Activated CD8-positive, alpha-beta memory T cell treated with anti-CD3 and anti-CD28 coated beads, Interleukin-2, amount 50 U/mL, for 4 hours (primary cell): ENCODE results near the gene LNPEP.
"Not testable (repeated sequence)": the region's sequence is repeated elsewhere in the genome, so short reads cannot be mapped to it uniquely, and the experiment has no call there.

Experiments
- DNase-seq: peaks from one replicate; pipeline ENCODE4 v3.0.0-alpha.2; 2020

LNPEP gene

DNA sequence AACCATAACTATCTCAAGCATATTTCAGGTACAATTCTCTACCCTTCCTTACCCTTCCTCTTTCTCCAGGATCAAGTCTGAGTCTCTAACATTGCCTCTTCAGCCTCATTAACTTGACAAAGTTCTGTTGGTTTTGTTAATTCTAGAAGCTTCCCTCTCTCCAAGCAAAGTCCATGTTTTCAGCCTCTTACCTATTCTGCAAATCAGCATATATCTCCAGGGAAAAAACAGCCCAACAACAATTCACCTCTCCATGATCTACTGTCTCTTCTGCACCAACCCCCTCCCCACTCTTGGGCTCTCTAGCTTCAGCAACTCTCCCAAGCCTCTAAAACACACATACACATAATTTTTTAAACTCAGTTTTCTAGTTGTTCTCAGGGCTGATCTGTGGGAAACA, 134.4 kb downstream of the LNPEP start:
- no peak for DNase-seq

DNA sequence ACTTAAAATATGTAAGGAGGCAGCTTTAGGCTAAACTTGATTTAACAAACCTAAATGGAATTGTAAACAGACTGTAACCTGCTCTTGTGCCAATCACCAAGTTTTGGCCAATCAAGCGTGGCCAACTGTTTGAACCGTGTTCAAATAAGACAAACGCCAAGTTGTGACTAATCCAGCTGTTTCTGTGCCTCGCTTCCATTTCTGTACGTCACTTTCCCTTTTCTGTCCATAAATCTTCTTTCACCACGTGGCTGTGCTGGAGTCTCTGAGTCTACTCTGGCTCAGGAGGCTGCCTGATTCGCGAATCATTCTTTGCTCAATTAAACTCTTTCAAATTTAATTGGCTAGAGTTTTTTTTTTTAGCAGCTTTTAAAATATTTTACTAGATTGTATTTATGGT, 135.2 kb downstream of the LNPEP start:
- DNase-seq = no peak

DNA sequence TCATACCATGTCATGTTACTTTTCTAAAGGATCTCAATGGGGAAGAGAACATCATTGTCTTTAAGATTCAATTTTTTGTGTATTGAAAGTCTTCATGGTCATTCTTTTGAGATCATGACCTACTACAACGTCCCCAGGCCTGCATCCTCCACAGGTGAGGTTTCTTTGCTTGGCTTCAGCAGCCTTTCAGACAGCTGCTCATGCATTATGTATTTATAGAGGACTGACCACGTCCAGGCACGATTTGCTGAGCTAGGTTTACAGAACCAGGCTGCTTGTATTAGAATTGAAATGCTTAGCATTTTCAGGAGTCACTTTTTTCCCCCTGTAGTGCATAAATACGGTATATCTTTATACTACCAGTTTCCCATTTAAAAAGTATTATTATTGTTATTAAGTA, 136.1 kb downstream of the LNPEP start:
- no peak for DNase-seq

DNA sequence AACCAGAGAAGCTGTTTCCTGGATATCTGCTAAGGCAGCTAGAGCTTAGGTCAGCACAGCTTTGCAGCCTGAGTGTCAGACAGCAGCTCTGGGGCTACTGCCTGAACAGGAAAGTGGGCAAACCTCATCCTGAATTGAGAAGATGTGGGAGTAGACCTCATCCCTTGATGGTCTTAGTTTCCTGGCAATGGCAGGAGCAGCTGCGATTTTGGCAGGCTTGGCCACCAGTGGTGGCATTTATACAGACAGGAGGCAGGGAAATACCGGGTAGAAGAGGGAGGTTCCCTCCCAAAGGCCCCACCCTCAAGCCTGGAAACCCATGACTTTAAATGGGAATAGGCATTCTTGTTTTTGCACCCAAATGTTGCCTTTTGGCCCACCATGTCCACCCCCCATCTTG, 136.8 kb downstream of the LNPEP start:
- DNase-seq = no peak

GRCh38 chr5:97073420-97073819, 137.5 kb downstream of the LNPEP start:
- DNase-seq = no peak

- no peak for DNase-seq
These were observed 139.1 kb downstream of the LNPEP start for GRCh38 chr5:97074859-97075489.

DNA sequence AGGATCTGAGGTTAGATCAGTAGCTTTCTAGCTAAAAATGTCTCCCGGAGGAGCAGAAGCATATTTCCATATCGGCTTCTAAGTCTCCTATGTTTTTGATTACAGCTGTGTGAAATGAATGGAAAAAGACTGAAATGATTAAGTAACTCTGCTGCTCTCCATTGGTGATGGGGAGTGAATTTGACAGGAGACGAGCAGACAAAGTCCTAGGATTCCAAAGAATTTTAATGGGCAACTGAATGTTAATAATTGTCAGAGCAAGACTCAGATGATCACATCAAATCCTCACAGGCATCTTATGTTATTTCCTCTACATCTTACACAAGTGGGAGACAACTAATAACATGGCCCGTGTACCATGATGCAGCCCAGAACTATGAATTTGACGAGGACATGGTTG, 139.8 kb downstream of the LNPEP start:
- no peak for DNase-seq

DNA sequence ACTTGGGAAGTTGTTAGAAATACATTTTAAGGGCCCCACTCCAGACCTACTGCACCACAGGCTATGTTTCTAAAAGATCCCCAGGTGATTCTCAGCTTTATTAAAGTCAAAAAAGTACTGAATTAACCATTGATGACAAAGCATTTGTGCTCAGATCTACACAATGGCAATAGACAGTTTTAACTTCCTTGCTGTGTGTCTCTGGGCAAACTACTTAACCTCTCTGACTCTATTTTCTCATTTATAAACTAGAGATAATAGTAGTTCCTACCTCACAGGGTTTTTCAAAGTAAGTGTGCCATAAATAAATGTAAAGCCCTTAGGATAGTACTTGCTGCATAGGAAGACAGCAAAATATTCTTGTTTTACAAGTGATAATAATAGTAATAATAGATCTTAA, 140.2 kb downstream of the LNPEP start:
- DNase-seq = no peak

DNA sequence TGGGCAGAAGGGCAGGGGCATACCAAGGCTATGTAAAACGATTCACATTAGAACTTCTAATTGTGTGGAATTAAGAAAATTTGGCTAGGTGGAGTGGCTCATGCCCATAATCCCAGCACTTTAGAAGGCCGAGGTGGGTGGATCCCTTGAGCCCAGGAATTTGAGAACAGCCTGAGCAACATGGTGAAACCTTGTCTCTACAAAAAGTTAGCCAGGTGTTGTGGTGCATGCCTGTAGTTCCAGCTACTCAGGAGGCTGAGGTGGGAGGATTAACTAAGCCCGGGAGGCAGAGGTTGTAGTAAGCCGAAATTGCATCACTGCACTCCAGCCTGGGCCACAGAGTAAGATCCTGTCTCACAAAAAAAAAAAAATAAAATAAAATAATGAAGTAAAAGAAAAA, 141.4 kb downstream of the LNPEP start:
- no peak for DNase-seq

GRCh38 chr5:97078958-97079743, 143.3 kb downstream of the LNPEP start:
- no peak for DNase-seq

DNA sequence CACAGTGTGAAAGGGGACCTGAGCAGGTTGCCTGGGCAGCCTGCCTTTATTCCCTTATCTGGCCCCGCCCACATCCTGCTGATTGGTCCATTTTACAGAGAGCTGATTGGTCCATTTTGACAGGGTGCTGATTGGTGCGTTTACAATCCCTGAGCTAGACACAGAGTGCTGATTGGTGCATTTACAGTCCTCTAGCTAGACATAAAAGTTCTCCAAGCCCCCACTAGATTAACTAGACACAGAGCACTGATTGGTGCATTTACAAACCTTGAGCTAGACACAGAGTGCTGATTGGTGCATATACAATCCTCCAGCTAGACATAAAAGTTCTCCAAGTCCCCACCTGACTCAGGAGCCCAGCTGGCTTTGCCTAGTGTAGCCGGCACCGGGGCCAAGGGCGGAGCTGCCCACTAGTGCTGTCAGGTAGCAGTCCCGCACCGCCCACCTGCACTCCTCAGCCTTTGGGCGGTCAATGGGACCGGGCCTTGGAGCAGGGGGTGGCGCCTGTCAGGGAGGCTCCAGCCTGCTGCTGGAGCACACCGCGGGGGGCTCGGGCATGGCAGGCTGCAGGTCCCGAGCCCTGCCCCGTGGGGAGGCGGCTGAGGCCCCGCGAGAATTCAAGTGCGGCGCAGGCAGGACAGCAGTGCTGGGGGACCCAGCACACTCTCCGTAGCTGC, 149.0 kb downstream of the LNPEP start:
- not testable (repeated sequence) for DNase-seq

DNA sequence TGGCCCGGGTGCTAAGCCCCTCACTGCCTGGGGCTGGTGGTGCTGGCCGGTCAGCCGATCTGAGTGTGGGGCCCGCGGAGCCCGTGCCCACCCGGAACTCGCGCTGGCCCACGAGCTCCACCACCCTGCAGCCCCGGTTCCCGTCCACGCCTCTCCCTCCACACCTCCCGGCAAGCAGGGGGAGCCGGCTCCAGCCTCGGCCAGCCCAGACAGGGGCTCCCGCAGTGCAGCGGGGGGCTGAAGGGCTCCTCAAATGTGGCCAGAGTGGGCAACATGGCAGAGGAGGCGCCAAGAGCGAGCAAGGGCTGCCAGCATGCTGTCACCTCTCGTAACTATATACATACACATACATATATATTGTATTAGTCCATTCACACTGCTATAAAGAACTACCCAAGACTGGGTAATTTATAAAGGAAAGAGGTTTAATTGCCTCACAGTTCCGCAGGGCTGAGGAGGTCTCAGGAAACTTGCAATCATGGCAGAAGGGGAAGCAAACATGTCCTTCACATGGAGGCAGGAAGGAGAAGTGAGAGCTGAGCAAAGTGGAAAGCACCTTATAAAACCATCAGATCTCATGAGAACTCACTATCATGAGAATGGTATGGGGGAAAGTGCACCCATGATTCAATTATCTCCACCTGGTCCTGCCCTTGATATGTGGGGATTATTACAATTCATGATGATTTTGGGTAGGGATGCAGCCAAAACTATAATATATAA, 149.7 kb downstream of the LNPEP start:
- DNase-seq = no peak
